ENCODE data around the gene SLX9.

SLX9 gene

GRCh38 chr21:44929242-44929798 lies 10.5 kb upstream of the SLX9 start:
- DNase-seq (ENCODE audit: low read depth in 2 of 2, low spot score in 1 of 2) = no peak

DNA sequence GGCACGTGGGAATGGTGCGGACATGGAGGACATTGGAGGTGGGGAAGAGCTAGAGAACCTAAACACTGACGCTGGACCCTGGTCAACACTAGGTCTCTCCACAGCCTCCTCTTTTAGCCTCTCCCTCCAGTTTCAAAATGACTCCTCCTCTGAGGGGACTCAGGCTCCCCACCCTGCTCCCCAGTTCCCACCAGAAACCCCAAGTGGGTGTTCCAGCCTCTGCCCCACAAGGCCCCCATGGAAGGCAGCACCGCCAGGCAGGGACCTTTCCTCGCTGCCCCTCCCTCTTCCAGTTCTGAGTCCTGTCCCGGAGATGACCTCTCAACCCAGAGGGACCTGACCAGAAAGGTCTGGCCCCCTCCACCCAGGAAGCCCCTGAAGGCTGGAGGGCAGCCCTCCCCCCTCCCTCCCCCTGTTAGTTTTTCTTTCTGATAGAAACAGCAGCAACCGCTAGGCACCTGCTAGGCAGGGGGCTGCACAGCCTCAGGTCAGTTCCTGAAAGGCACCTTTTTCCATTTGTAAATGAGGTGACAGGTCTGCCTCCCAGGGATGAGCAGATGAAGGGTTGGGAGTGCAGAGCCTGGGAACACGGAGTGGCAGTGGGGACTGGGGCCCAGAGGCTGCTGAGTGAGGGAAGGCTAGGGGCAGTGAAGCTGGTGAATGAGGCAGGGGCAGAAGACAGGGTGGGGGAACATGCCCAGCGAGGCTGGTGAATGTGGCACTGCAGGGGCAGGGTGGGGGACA lies 9.9 kb upstream of the SLX9 start:
- DNase-seq (ENCODE audit: low read depth in 2 of 2, low spot score in 1 of 2) = no peak

- no peak for DNase-seq (ENCODE audit: low read depth in 2 of 2, low spot score in 1 of 2)
Measured at GRCh38 chr21:44930543-44930981, 9.3 kb upstream of the SLX9 start.

DNA sequence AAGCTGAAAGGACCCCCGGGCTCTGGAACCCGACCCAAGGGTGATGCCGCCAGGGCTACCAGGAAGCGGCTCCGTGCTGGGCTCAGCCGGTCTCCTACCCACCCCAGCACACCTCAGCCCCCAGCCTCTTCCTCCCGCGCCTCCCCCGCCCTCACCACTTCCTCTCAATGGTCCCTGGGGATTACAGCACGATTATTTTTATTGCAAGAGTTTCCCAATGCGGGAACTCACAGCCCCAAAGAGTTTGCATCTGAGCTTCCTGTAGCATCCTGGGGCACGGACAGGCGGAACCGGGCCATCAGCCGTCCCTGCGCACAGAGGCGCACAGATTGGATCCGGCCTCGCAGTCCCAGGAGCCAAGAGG lies 8.7 kb upstream of the SLX9 start:
- no peak for DNase-seq (ENCODE audit: low read depth in 2 of 2, low spot score in 1 of 2)

- DNase-seq (ENCODE audit: low read depth in 2 of 2, low spot score in 1 of 2) = no peak
Measured at GRCh38 chr21:44931501-44932407, 8.1 kb upstream of the SLX9 start.

- no peak for DNase-seq (ENCODE audit: low read depth in 2 of 2, low spot score in 1 of 2)
Measured at GRCh38 chr21:44932408-44933181, 7.2 kb upstream of the SLX9 start.

GRCh38 chr21:44933199-44933917 lies 6.5 kb upstream of the SLX9 start:
- DNase-seq (ENCODE audit: low read depth in 2 of 2, low spot score in 1 of 2) = no peak

- no peak for DNase-seq (ENCODE audit: low read depth in 2 of 2, low spot score in 1 of 2)
Measured at GRCh38 chr21:44933918-44934260, 5.9 kb upstream of the SLX9 start.

GRCh38 chr21:44934276-44934675 lies 5.6 kb upstream of the SLX9 start:
- no peak for DNase-seq (ENCODE audit: low read depth in 2 of 2, low spot score in 1 of 2)

GRCh38 chr21:44934797-44935532 lies 4.9 kb upstream of the SLX9 start:
- no peak for DNase-seq (ENCODE audit: low read depth in 2 of 2, low spot score in 1 of 2)

DNA sequence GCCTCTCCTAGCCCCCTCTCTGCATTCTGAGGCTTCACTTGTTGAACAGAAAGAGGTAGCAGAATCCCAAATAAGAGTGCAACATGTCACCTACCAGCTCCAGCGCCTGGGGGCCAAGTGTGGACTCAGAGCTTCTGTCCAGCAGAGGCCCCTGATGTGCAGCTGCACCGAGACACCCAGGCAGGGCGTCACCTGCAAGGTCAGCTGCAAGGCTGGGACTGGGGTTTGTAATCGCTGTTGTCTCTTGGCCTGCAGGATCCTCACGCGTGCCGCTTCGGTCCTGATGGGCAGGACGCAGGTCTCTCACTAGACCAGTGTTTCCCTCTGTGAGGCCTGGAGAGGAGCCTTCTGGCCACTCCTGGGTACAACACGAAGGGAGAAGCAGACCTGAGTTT lies 4.3 kb upstream of the SLX9 start:
- DNase-seq (ENCODE audit: low read depth in 2 of 2, low spot score in 1 of 2) = no peak

GRCh38 chr21:44938772-44939531 lies 877 bp upstream of the SLX9 start:
- no peak for DNase-seq (ENCODE audit: low read depth in 2 of 2, low spot score in 1 of 2)

DNA sequence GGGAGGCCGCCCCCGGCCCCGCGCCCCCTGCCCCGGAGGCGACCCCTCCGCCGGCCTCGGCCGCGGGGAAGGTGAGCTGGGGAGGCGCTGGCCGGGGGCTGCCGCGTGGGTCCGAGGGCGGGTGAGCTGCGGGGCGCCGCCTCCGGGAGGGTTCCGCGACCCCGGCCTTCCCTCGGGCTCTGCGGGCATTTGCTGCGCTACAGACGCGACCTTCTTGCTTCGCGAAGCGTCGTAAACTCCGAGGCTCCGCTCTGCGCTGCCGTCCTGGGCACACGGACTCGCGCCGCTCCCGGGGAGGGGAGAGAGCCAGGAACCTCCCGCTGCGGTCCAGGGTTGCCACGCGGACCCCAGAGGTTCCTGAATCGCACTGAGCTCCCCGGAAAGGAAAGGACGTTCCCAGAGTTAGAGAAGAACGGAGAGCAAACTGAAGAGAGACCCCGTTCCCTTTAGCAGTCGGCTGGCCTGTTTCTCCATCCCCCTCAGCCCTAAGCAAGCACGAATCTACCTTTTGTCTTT lies 345 bp downstream of the SLX9 start:
- DNase-seq (ENCODE audit: low read depth in 2 of 2, low spot score in 1 of 2) = no peak

GRCh38 chr21:44941567-44941966 lies 1.7 kb downstream of the SLX9 start:
- DNase-seq (ENCODE audit: low read depth in 2 of 2, low spot score in 1 of 2) = no peak

- DNase-seq (ENCODE audit: low read depth in 2 of 2, low spot score in 1 of 2) = no peak
Measured at GRCh38 chr21:44942566-44942965, 2.7 kb downstream of the SLX9 start.

GRCh38 chr21:44943005-44943685 lies 3.3 kb downstream of the SLX9 start:
- no peak for DNase-seq (ENCODE audit: low read depth in 2 of 2, low spot score in 1 of 2)

DNA sequence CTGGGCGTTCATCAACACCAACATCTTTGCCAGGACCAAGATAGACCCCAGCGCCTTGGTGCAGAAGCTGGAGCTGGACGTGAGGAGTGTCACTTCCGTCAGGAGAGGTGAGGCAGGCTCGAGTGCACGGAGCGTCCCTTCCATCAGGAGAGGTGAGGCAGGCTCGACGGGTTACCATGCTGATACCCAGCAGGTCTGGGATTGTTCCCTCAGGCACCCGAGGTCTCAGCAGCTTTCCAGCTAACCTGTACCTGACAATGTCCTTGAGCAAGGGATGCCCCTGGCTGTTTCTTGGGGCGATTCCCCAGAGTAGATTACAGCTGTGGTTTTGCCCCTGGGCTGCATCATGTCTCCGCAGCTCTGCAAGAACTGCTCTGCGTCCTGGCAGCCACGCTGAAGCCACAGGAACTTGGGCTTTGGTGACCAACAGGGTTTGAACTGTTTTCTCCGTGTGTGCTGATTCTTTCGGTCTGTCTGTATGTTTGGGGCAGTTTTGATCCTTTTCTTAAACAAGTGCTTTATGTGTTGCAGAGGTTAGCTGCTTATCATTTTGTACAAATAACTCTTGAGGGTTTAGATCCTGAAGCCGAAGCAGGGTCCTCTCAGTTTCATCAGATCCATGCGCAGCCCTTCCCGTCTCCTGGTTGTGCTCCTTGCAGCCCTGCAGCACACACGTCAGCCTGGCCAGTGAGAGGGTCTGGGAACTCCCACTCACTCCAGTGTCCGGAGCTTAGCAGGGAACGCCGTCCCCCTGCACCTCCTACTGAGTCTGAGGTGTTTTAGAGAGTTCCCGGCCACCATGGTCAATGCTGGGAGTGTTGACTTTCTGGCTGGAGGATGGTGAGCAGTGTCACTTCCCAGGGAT lies 4.1 kb downstream of the SLX9 start:
- no peak for DNase-seq (ENCODE audit: low read depth in 2 of 2, low spot score in 1 of 2)

DNA sequence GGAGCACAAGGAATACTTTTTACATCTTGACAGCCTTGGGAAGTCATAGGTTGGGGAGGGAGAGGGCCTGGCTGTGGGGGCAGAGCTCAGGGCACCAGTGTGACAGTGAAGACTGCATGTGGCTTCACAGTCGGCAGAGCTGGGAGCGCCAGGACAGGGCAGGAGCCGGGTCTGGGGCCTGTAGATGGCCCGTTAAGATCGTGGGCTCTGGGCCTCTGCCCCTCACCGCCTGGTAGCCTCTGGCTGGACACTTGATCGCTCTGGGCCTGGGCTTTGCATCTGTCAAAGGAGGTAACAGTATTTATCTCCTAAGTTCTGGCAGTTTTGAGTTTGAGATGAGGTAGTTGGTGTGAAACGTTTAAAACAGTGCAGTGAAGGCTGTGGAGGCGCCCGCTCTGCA lies 4.8 kb downstream of the SLX9 start:
- no peak for DNase-seq (ENCODE audit: low read depth in 2 of 2, low spot score in 1 of 2)

Data from stimulated activated CD8-positive, alpha-beta memory T cell treated with anti-CD3 and anti-CD28 coated beads, Interleukin-4, amount 100 ng/mL, for 1 hour (primary cell).